ENCODE measurements around the gene HOXD3. TPM values are rescaled to one million over a fixed set of nuclear protein-coding genes. Genes with fewer than 3 reads are reported as not detected.
A peak's percentile ranks its signal among the peaks of the same experiment; 100 is the strongest.

The HOXD3 gene
- total RNA-seq, 2 donors from 2014 or later = 1.2 to 3.9 TPM

DNA sequence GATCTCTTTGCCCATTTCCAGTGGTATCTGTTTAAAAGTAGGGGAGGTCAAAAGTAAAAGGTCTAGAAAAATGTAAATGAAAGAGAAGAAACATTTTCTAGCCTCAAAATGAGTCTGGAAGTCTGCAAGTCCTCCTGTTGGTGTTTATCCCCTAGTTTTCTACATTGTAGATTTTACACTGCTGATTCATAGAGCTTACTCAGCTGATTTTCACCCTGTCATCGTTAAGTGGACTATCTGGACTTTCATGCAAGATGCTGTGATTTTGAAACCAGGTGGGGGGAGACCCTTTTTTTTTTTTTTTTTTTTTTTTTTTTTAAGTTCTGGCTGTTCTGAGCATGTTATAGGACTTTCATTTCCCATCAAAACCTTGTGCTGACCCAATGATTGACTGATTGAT lies 10.3 kb downstream of the HOXD3 start:
- TF ChIP-seq, protein P1, sequence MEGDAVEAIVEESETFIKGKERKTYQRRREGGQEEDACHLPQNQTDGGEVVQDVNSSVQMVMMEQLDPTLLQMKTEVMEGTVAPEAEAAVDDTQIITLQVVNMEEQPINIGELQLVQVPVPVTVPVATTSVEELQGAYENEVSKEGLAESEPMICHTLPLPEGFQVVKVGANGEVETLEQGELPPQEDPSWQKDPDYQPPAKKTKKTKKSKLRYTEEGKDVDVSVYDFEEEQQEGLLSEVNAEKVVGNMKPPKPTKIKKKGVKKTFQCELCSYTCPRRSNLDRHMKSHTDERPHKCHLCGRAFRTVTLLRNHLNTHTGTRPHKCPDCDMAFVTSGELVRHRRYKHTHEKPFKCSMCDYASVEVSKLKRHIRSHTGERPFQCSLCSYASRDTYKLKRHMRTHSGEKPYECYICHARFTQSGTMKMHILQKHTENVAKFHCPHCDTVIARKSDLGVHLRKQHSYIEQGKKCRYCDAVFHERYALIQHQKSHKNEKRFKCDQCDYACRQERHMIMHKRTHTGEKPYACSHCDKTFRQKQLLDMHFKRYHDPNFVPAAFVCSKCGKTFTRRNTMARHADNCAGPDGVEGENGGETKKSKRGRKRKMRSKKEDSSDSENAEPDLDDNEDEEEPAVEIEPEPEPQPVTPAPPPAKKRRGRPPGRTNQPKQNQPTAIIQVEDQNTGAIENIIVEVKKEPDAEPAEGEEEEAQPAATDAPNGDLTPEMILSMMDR (IDR thresholded peaks at IDR 0.05) = no peak
- H3K4me3 ChIP-seq = no peak overlapping the region
- DNase-seq (ENCODE audit: low spot score) (no peak), ATAC-seq (ENCODE audit: insufficient number of reproducible peaks, low FRiP score, low read depth) (no peak)
- H3K27ac ChIP-seq = no peak overlapping the region
- no peaks in the 10 kb centered on the region for H3K9me3 ChIP-seq
- H3K27me3 ChIP-seq (replicated peaks; ENCODE audit: insufficient read depth) = peaks cover 2% of the 10 kb centered on the region
- H3K36me3 ChIP-seq = no peaks in the 10 kb centered on the region
- H3K4me1 ChIP-seq (ENCODE audit: control insufficient read depth in 1 of 2, low read depth in 2 of 2) = no peaks in the 10 kb centered on the region

DNA sequence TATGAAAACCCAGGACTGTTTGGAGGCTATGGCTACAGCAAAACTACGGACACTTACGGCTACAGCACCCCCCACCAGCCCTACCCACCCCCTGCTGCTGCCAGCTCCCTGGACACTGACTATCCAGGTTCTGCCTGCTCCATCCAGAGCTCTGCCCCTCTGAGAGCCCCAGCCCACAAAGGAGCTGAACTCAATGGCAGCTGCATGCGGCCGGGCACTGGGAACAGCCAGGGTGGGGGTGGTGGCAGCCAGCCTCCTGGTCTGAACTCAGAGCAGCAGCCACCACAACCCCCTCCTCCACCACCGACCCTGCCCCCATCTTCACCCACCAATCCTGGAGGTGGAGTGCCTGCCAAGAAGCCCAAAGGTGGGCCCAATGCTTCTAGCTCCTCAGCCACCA lies 12.1 kb downstream of the HOXD3 start:
- TF ChIP-seq, protein P1 (IDR thresholded peaks at IDR 0.05) = no peak
- DNase-seq (ENCODE audit: low spot score) (no peak), ATAC-seq (ENCODE audit: insufficient number of reproducible peaks, low FRiP score, low read depth) (no peak)
- no peaks in the 10 kb centered on the region for H3K9me3 ChIP-seq
- no peak overlapping the region for H3K4me3 ChIP-seq
- peaks cover 7% of the 10 kb centered on the region for H3K27me3 ChIP-seq (replicated peaks; ENCODE audit: insufficient read depth)
- no peak overlapping the region for H3K27ac ChIP-seq
- no peaks in the 10 kb centered on the region for H3K4me1 ChIP-seq (ENCODE audit: control insufficient read depth in 1 of 2, low read depth in 2 of 2)
- H3K36me3 ChIP-seq = no peaks in the 10 kb centered on the region

GRCh38 chr2:176169711-176170110 lies 12.6 kb downstream of the HOXD3 start:
- Histone ChIP-seq H3K4me1 (ENCODE audit: control insufficient read depth in 1 of 2, low read depth in 2 of 2) (no peaks in the 10 kb centered on the region), H3K27me3 (replicated peaks; ENCODE audit: insufficient read depth) (peaks cover 8% of the 10 kb centered on the region), H3K9me3 (no peaks in the 10 kb centered on the region), H3K27ac (no peak overlapping the region), H3K4me3 (no peak overlapping the region), H3K36me3 (no peaks in the 10 kb centered on the region)
- TF ChIP-seq, protein P1 (IDR thresholded peaks at IDR 0.05) = no peak
- no peak for ATAC-seq (ENCODE audit: insufficient number of reproducible peaks, low FRiP score, low read depth)
- no peak for DNase-seq (ENCODE audit: low spot score)

GRCh38 chr2:176170602-176171305 lies 13.6 kb downstream of the HOXD3 start:
- peak overlapping the region in 1 of 2 donors; percentile 8 for H3K27ac ChIP-seq
- no peaks in the 10 kb centered on the region for H3K4me1 ChIP-seq (ENCODE audit: control insufficient read depth in 1 of 2, low read depth in 2 of 2)
- peaks cover 16% of the 10 kb centered on the region for H3K27me3 ChIP-seq (replicated peaks; ENCODE audit: insufficient read depth)
- ATAC-seq (ENCODE audit: insufficient number of reproducible peaks, low FRiP score, low read depth) (no peak), DNase-seq (ENCODE audit: low spot score) (no peak)
- no peaks in the 10 kb centered on the region for H3K36me3 ChIP-seq
- TF ChIP-seq, protein P1 (IDR thresholded peaks at IDR 0.05) = no peak
- no peak overlapping the region for H3K4me3 ChIP-seq
- H3K9me3 ChIP-seq = no peaks in the 10 kb centered on the region

DNA sequence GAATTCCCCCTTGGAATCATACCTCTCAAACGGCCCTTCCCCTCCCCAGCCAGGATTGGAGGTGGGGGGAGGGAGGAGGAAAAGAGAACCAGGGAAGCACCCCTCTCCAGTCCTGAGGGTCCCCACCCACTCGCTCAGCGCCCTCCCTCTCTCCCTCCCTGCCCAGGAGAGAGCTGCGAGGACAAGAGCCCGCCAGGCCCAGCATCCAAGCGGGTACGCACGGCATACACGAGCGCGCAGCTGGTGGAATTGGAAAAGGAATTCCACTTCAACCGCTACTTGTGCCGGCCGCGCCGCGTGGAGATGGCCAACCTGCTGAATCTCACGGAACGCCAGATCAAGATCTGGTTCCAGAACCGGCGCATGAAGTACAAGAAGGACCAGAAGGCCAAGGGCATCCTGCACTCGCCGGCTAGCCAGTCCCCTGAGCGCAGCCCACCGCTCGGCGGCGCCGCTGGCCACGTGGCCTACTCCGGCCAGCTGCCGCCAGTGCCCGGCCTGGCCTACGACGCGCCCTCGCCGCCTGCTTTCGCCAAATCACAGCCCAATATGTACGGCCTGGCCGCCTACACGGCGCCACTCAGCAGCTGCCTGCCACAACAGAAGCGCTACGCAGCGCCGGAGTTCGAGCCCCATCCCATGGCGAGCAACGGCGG lies 14.4 kb downstream of the HOXD3 start:
- Histone ChIP-seq H3K36me3 (no peaks in the 10 kb centered on the region), H3K9me3 (no peaks in the 10 kb centered on the region), H3K27me3 (replicated peaks; ENCODE audit: insufficient read depth) (peaks cover 16% of the 10 kb centered on the region), H3K4me3 (peak overlapping the region; percentile 33), H3K27ac (peak overlapping the region in 1 of 2 donors; percentile 8), H3K4me1 (ENCODE audit: control insufficient read depth in 1 of 2, low read depth in 2 of 2) (no peaks in the 10 kb centered on the region)
- TF ChIP-seq, protein P1 (IDR thresholded peaks at IDR 0.05) = no peak
- DNase-seq (ENCODE audit: low spot score) (no peak), ATAC-seq (ENCODE audit: insufficient number of reproducible peaks, low FRiP score, low read depth) (no peak)
